ENCODE measurements around the gene PSMD5.

GRCh38 chr9:120885958-120886357, 43.2 kb upstream of the PSMD5 start:
- TF ChIP-seq POLR2AphosphoS5 (IDR thresholded peaks at IDR 0.05; ENCODE audit: low read depth, low read length): no peak
- no peak for TF ChIP-seq REST (IDR thresholded peaks at IDR 0.05; ENCODE audit: insufficient read depth in 1 of 2, low read depth in 2 of 2, low read length in 2 of 2)
- no peak for TF ChIP-seq FOXP2 (optimal IDR thresholded peaks at IDR 0.05; ENCODE audit: borderline replicate concordance, extremely low read depth, extremely low read length, insufficient read depth)

Measured in PFSK-1 (cell line).